PC-9 (cell line): ENCODE data around the gene YIF1B. TPM values are rescaled to one million over a fixed set of nuclear protein-coding genes. Genes with fewer than 3 reads are reported as not detected.

ENCODE experiments used
- BruUV-seq: library from RNA; stranded (reverse); fragments of 400-500 nt; replicated peaks from 2 replicates; lab custom pipeline; 2021; lab: Mats Ljungman, UMichigan
- CTCF ChIA-PET: fragments of 300-600 bp; sonication (Branson Sonifier 250); formaldehyde crosslinking; loops from one replicate; lab custom pipeline; 2022; ENCODE audit warnings: antibody characterized with exemption; lab: Charles Lee
- POLR2A ChIA-PET: fragments of 300-600 bp; sonication (Branson Sonifier 250); formaldehyde crosslinking; loops from one replicate; lab custom pipeline; 2022; ENCODE audit warnings: antibody characterized with exemption; ENCODE audit not compliant: unreplicated experiment; lab: Charles Lee
- DNase-seq, 2 experiments: peaks; one replicate each; pipeline versions ENCODE4 v3.0.0 to v3.0.0-alpha.2; 2015 to 2022; ENCODE audit warnings: mixed read lengths in 1 of 2
- H2AFZ ChIP-seq: fragments of 200-600 bp; sonication (generic); 2 replicates; pipeline ENCODE4 v1.8.1; 2017; ENCODE audit warnings: antibody characterized with exemption
- H3F3A ChIP-seq: fragments of 200-600 bp; sonication (generic); 2 replicates; pipeline ENCODE4 v1.8.1; 2017; ENCODE audit warnings: antibody characterized with exemption, mild to moderate bottlenecking, low read depth; ENCODE audit not compliant: insufficient read depth
- H3K27ac ChIP-seq: fragments of 200-600 bp; sonication (generic); 2 replicates; pipeline ENCODE4 v1.6.1; 2016; ENCODE audit warnings: mixed run types
- H3K27me3 ChIP-seq: fragments of 200-600 bp; sonication (generic); 2 replicates; pipeline ENCODE4 v1.6.1; 2016; ENCODE audit warnings: low read depth, mixed run types; ENCODE audit not compliant: insufficient read depth
- H3K36me3 ChIP-seq: fragments of 200-600 bp; sonication (generic); 2 replicates; pipeline ENCODE4 v1.6.1; 2016; ENCODE audit warnings: low read depth, mixed run types
- H3K4me1 ChIP-seq: fragments of 200-600 bp; sonication (generic); replicated peaks from 2 replicates; pipeline ENCODE4 v1.6.1; 2016; ENCODE audit warnings: mixed run types; ENCODE audit not compliant: insufficient read depth
- H3K4me2 ChIP-seq: fragments of 200-600 bp; sonication (generic); 2 replicates; pipeline ENCODE4 v1.6.1; 2017; ENCODE audit warnings: mixed run types
- H3K4me3 ChIP-seq: fragments of 200-600 bp; sonication (generic); 2 replicates; pipeline ENCODE4 v1.6.1; 2016; ENCODE audit warnings: mixed run types
- H3K79me2 ChIP-seq: fragments of 200-600 bp; sonication (generic); 2 replicates; pipeline ENCODE4 v1.6.1; 2017; ENCODE audit warnings: low read depth, mixed run types
- H3K9me2 ChIP-seq: fragments of 200-600 bp; sonication (generic); 2 replicates; pipeline ENCODE4 v1.8.1; 2017; ENCODE audit warnings: mild to moderate bottlenecking; ENCODE audit not compliant: insufficient read depth
- H3K9me3 ChIP-seq: fragments of 200-600 bp; sonication (generic); 2 replicates; pipeline ENCODE4 v1.8.1; 2016; ENCODE audit warnings: low read depth; ENCODE audit not compliant: insufficient read depth
- H4K20me1 ChIP-seq: fragments of 200-600 bp; sonication (generic); 2 replicates; pipeline ENCODE4 v1.8.1; 2017; ENCODE audit not compliant: insufficient read depth
- EZH2 ChIP-seq: fragments of 200-600 bp; sonication (generic); IDR thresholded peaks from 2 replicates; pipeline ENCODE4 v1.8.0; 2017; ENCODE audit warnings: antibody characterized with exemption, low read depth
- intact Hi-C: fragments of 100-400 bp; cut with micrococcal nuclease; formaldehyde crosslinking; loops from one replicate; pipeline ENCODE4 v1.10.0; 2022; ENCODE audit not compliant: unreplicated experiment
- total RNA-seq: library from RNA; stranded (reverse); gene quantifications from 2 replicates; pipeline ENCODE4 v1.2.3, GENCODE V29; 2021
- TF ChIP-seq, protein P1 (sequence below): fragments of 200-600 bp; sonication (generic); conservative IDR thresholded peaks from 2 replicates; pipeline ENCODE4 v1.6.1; 2017; ENCODE audit warnings: mixed run types, antibody characterized with exemption, mild to moderate bottlenecking, moderate library complexity

The YIF1B gene
- total RNA-seq, 1 experiment from 2014 or later = 39.8 TPM

DNA sequence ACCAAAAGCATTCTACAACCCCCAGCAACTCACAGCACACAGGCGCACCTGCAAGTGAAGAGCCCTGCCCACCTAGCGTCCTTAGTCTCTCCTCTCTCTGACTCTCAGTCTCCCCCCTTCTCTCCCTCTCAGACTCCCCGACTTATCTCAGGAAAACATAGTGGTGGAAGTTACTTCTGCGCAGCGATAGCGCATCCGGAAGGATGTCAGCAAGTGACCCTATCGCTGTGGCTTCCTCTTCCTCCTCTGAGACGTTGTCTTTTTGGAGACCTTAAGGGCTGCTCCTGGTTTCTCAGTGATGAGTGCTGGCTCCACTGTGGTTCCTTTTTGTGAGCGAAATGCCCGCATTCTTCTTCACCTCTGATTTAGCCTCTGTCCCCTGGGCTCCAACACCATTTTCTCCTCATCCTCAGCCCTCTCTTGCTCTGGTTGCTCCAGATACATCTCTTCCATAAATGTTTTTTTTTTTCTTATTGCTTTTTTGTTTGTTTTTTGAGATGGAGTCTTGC, 1.4 kb upstream of the YIF1B start:
- no peak for DNase-seq
- BruUV-seq = no TSS peak
- H3K4me1 ChIP-seq = peaks cover 21% of the 10 kb centered on the region; the same call in 1 of the 2 replicates
- peaks cover 9% of the 10 kb centered on the region for H3K79me2 ChIP-seq
- no peaks in the 10 kb centered on the region for H3K36me3 ChIP-seq
- TF ChIP-seq EZH2 = no peak
- TF ChIP-seq, protein P1, sequence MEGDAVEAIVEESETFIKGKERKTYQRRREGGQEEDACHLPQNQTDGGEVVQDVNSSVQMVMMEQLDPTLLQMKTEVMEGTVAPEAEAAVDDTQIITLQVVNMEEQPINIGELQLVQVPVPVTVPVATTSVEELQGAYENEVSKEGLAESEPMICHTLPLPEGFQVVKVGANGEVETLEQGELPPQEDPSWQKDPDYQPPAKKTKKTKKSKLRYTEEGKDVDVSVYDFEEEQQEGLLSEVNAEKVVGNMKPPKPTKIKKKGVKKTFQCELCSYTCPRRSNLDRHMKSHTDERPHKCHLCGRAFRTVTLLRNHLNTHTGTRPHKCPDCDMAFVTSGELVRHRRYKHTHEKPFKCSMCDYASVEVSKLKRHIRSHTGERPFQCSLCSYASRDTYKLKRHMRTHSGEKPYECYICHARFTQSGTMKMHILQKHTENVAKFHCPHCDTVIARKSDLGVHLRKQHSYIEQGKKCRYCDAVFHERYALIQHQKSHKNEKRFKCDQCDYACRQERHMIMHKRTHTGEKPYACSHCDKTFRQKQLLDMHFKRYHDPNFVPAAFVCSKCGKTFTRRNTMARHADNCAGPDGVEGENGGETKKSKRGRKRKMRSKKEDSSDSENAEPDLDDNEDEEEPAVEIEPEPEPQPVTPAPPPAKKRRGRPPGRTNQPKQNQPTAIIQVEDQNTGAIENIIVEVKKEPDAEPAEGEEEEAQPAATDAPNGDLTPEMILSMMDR = no peak
- peaks cover 17% of the 10 kb centered on the region for H3K27me3 ChIP-seq
- no peaks in the 10 kb centered on the region for H4K20me1 ChIP-seq
- H3K4me2 ChIP-seq = no peak overlapping the region
- H2AFZ ChIP-seq = no peak overlapping the region
- no peak overlapping the region for H3K4me3 ChIP-seq
- H3K27ac ChIP-seq = no peak overlapping the region
- H3K9me2 ChIP-seq = no peaks in the 10 kb centered on the region
- H3F3A ChIP-seq = peaks cover 36% of the 10 kb centered on the region; the same call in 1 of the 2 replicates
- intact Hi-C loops = loop anchor here (5.0 kb wide), 2 partner anchors 75 to 415 kb away; no protein-coding TSS in a partner anchor
- CTCF ChIA-PET = no interaction called here
- no peaks in the 10 kb centered on the region for H3K9me3 ChIP-seq
- POLR2A ChIA-PET = no interaction called here

DNA sequence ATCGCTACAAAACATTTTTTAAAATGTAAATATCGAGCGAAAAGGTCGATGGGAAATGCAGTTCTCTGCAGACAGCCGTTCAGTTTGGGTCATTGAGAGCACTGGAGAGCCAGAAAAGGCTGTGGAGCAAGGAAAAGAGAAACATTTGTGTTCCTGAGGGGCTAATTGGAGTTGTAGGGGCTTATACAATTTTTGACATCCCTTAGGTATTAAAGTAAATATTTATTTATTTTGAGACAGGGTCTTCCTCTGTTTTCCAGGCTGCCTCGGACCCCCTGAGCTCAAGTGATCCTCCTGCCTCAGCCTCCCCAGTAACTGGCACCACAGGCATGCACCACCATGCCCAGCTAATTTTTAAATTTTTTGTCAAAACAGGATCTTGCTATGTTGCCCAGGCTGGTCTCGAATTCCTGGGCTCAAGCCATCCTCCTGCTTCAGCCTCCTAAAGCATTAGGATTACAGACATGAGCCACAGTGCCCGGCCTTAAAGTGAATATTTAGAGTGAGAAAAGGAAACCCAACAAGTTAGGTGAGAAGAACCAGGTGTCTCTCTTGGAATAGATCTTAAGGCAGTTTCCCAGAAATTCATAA, 825 bp upstream of the YIF1B start:
- Histone ChIP-seq H3K9me2 (no peaks in the 10 kb centered on the region), H3K9me3 (no peaks in the 10 kb centered on the region), H3K27me3 (peaks cover 17% of the 10 kb centered on the region), H3K36me3 (no peaks in the 10 kb centered on the region), H3K4me2 (peak overlapping the region; percentile 63), H3K27ac (peak overlapping the region; percentile 49), H3K4me3 (peak overlapping the region; percentile 53), H3K79me2 (peaks cover 9% of the 10 kb centered on the region), H3K4me1 (peaks cover 21% of the 10 kb centered on the region; the same call in 1 of the 2 replicates), H4K20me1 (no peaks in the 10 kb centered on the region), H2AFZ (peak overlapping the region; percentile 61; the same call in 1 of the 2 replicates), H3F3A (peaks cover 42% of the 10 kb centered on the region; the same call in 1 of the 2 replicates)
- no peak for DNase-seq
- POLR2A ChIA-PET = no interaction called here
- intact Hi-C loops = loop anchor here (1.0 to 5.0 kb wide), 3 partner anchors 52 to 414 kb away; partner anchors contain the start of gene SPINT2
- BruUV-seq = TSS peak; percentile 56
- TF ChIP-seq, protein P1 = no peak
- no peak for TF ChIP-seq EZH2
- CTCF ChIA-PET = no interaction called here

DNA sequence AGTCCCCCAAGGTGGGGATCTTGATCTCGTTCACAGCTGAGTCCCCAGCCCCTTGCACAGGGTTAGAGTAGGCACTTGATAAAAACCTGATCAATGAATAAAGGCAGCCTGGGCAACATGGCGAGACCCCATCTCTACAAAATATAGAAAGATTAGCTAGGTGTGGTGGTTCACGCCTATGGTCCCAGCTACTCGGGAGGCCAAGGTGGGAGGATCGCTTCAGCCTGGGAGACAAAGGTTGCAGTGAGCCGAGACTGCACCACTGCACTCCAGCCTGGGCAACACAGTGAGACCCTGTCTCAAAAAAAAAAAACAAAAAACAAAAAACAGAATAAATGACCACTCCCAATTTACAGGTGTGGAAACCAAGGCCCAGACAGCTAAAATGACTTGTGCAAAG, 4.8 kb downstream of the YIF1B start:
- no peaks in the 10 kb centered on the region for H3K27me3 ChIP-seq
- intact Hi-C loops = no loop called here
- peaks cover 35% of the 10 kb centered on the region; the same call in 1 of the 2 replicates for H3F3A ChIP-seq
- DNase-seq = no peak
- CTCF ChIA-PET = no interaction called here
- no TSS peak for BruUV-seq
- no peak overlapping the region for H3K4me3 ChIP-seq
- no peaks in the 10 kb centered on the region for H3K9me3 ChIP-seq
- POLR2A ChIA-PET = no interaction called here
- TF ChIP-seq, protein P1 = no peak
- TF ChIP-seq EZH2 = no peak
- no peak overlapping the region for H3K4me2 ChIP-seq
- no peaks in the 10 kb centered on the region for H3K36me3 ChIP-seq
- H3K27ac ChIP-seq = no peak overlapping the region
- peaks cover 13% of the 10 kb centered on the region for H3K79me2 ChIP-seq
- H4K20me1 ChIP-seq = peaks cover 3% of the 10 kb centered on the region; the same call in 1 of the 2 replicates
- no peaks in the 10 kb centered on the region for H3K9me2 ChIP-seq
- no peak overlapping the region for H2AFZ ChIP-seq
- peaks cover 17% of the 10 kb centered on the region; the same call in 1 of the 2 replicates for H3K4me1 ChIP-seq
